HFFc6 (cell line): ENCODE results near the gene CYP27C1. TPM values are rescaled to one million over a fixed set of nuclear protein-coding genes. Genes with fewer than 3 reads are reported as not detected.
A peak's percentile ranks its signal among the peaks of the same experiment; 100 is the strongest.

Experiments used
- DNase-seq: peaks from one replicate; pipeline ENCODE4 v3.0.0-alpha.2; 2018
- H3K27ac Mint-ChIP-seq: 2 replicates; pipeline ENCODE4 v1.8.0; 2020; ENCODE audit warnings: mild to moderate bottlenecking, mixed read lengths
- H3K27me3 Mint-ChIP-seq: 2 replicates; pipeline ENCODE4 v1.8.0; 2021; ENCODE audit warnings: mild to moderate bottlenecking, moderate library complexity, mixed read lengths; ENCODE audit not compliant: insufficient read depth
- H3K36me3 Mint-ChIP-seq: 2 replicates; pipeline ENCODE4 v1.8.0; 2021; ENCODE audit warnings: low read depth, mixed read lengths
- H3K4me1 Mint-ChIP-seq: 2 replicates; pipeline ENCODE4 v1.8.0; 2020; ENCODE audit warnings: low read depth, mixed read lengths
- H3K4me3 Mint-ChIP-seq: 2 replicates; pipeline ENCODE4 v1.8.0; 2020; ENCODE audit warnings: mild to moderate bottlenecking, moderate library complexity, mixed read lengths
- H3K9me3 Mint-ChIP-seq: 2 replicates; pipeline ENCODE4 v1.8.0; 2020; ENCODE audit warnings: mild to moderate bottlenecking, mixed read lengths
- CTCF ChIP-seq: fragments of 200-600 bp; sonication (generic); IDR thresholded peaks from 2 replicates; pipeline ENCODE4 v1.5.0; 2021; ENCODE audit warnings: antibody characterized with exemption, mild to moderate bottlenecking
- total RNA-seq, 6 experiments: library from RNA; stranded (reverse); fragmentation: NEBNext Ultra II Directional; extraction: Animal tissue kit (Norgen Biotek cat#: 25700); gene quantifications; 2 replicates in 1 of 6; 3 replicates in 5 of 6; pipeline ENCODE4 v1.2.3, GENCODE V29; 2021

The CYP27C1 gene
- total RNA-seq, 6 experiments from 2014 or later, result 0.09 to 0.17 (median 0.13) TPM

- no peak for TF ChIP-seq CTCF
- Mint-ChIP-seq H3K4me1 (peaks cover under 1% of the 10 kb centered on the region), H3K4me3 (no peak overlapping the region), H3K27me3 (peaks cover 6% of the 10 kb centered on the region), H3K9me3 (no peaks in the 10 kb centered on the region), H3K36me3 (no peaks in the 10 kb centered on the region), H3K27ac (no peak overlapping the region)
- no peak for DNase-seq
Measured at GRCh38 chr2:127161176-127162136, 58.6 kb downstream of the CYP27C1 start.

DNA sequence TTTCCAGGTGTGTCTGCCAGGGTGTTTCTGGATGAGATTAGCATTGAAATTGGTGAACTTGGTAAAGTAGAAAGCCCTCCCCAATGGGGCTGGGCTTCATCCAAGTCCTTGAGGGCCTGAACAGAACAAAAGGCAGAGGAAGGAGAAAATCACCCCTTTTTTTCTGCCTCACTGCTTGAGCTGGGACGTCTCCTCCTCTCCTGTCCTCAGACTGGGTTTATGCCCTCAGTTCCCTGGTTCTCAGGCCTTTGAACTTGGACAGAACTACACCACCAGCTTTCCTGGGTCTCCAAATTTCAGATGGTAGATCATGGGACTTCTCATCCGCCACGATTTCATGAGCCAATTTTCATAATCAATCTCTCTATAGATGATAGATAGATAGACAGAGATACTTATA is 59.4 kb downstream of the CYP27C1 start:
- no peaks in the 10 kb centered on the region for H3K9me3 Mint-ChIP-seq
- H3K4me1 Mint-ChIP-seq, result peaks cover 8% of the 10 kb centered on the region
- no peak overlapping the region for H3K4me3 Mint-ChIP-seq
- no peak overlapping the region for H3K27ac Mint-ChIP-seq
- H3K27me3 Mint-ChIP-seq, result peaks cover 6% of the 10 kb centered on the region
- no peaks in the 10 kb centered on the region for H3K36me3 Mint-ChIP-seq
- TF ChIP-seq CTCF, result no peak
- no peak for DNase-seq

DNA sequence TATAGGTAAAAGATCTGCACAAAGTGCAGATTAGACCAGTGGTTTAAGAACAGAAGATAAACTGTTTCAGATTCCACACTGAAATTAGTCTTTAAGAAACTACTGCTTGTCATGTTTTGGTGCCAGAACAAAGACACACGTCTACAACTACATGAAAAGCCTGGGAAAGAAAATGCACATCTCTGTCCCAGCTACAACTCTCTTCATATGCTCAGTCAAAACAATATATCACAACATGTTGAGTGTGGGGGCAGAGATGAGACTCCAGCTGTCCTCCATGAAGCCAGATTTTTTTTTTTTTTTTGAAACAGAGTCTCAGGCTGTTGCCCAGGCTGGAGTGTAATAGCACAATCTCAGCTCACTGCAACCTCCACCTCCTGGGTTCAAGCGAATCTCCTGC is 60.6 kb downstream of the CYP27C1 start:
- H3K9me3 Mint-ChIP-seq, result no peaks in the 10 kb centered on the region
- no peak for TF ChIP-seq CTCF
- H3K4me1 Mint-ChIP-seq, result peaks cover 19% of the 10 kb centered on the region
- H3K4me3 Mint-ChIP-seq, result no peak overlapping the region
- DNase-seq, result no peak
- no peaks in the 10 kb centered on the region for H3K36me3 Mint-ChIP-seq
- no peak overlapping the region for H3K27ac Mint-ChIP-seq
- H3K27me3 Mint-ChIP-seq, result peaks cover 1% of the 10 kb centered on the region

- DNase-seq, result no peak
- H3K9me3 Mint-ChIP-seq, result no peaks in the 10 kb centered on the region
- no peak overlapping the region for H3K27ac Mint-ChIP-seq
- H3K4me1 Mint-ChIP-seq, result peaks cover 27% of the 10 kb centered on the region
- no peak for TF ChIP-seq CTCF
- H3K4me3 Mint-ChIP-seq, result no peak overlapping the region
- no peaks in the 10 kb centered on the region for H3K36me3 Mint-ChIP-seq
- H3K27me3 Mint-ChIP-seq, result peaks cover 1% of the 10 kb centered on the region
Measured at GRCh38 chr2:127158614-127159290, 61.3 kb downstream of the CYP27C1 start.

GRCh38 chr2:127157651-127158485 is 62.2 kb downstream of the CYP27C1 start:
- Mint-ChIP-seq H3K27ac (no peak overlapping the region), H3K4me3 (no peak overlapping the region)

More at GRCh38 chr2:127157651-127158485, 62.2 kb downstream of the CYP27C1 start:
- no peak for DNase-seq
- peaks cover 35% of the 10 kb centered on the region for H3K4me1 Mint-ChIP-seq
- H3K9me3 Mint-ChIP-seq, result no peaks in the 10 kb centered on the region
- peaks cover 3% of the 10 kb centered on the region for H3K27me3 Mint-ChIP-seq
- TF ChIP-seq CTCF, result peak; percentile 37; the same call in 1 of the 2 replicates
- H3K36me3 Mint-ChIP-seq, result no peaks in the 10 kb centered on the region
